ENCODE measurements around the gene ROR2.

GRCh38 chr9:91942201-91942600, 7.8 kb downstream of the ROR2 start:
- no peak for TF ChIP-seq POLR2A (IDR thresholded peaks at IDR 0.05; ENCODE audit: low read depth, low read length)
- TF ChIP-seq TAF1 (IDR thresholded peaks at IDR 0.05; ENCODE audit: borderline replicate concordance, low read depth, low read length): no peak
- no peak for TF ChIP-seq POLR2AphosphoS5 (IDR thresholded peaks at IDR 0.05; ENCODE audit: low read depth, low read length)

Data from GM12892 (cell line).